Right lobe of liver (tissue), 6 donors: ENCODE results near the gene PRKACG. TPM values are rescaled to one million over a fixed set of nuclear protein-coding genes. Genes with fewer than 3 reads are reported as not detected.

ENCODE experiments used
- ATAC-seq, 4 donors: fragments of 200-7000 bp; cut with Tn5 transposase; one replicate each; pipeline ENCODE4 v1.9.1; 2020; ENCODE audit warnings: mild to moderate bottlenecking in 4 of 4, moderate library complexity in 4 of 4
- DNase-seq, 3 donors: peaks; one replicate each; pipeline ENCODE4 v3.0.0-alpha.2; 2020
- H3K27ac ChIP-seq, 3 donors: fragments of 200-600 bp; one replicate each; pipeline ENCODE4 v1.8.0; 2022
- H3K27me3 ChIP-seq, 2 donors: fragments of 200-600 bp; one replicate each; pipeline ENCODE4 v1.8.0; 2022
- H3K36me3 ChIP-seq, 4 donors: fragments of 200-600 bp; sonication (generic) in 1 of 4; one replicate each; pipeline versions ENCODE4 v1.5.1 to v1.8.0; 2017 to 2022; ENCODE audit warnings: control low read depth in 1 of 4
- H3K4me1 ChIP-seq, 4 donors: fragments of 200-600 bp; sonication (generic) in 1 of 4; one replicate each; pipeline versions ENCODE4 v1.5.1 to v1.8.0; 2017 to 2022; ENCODE audit warnings: control low read depth in 1 of 4
- H3K4me3 ChIP-seq, 3 donors: fragments of 200-600 bp; one replicate each; pipeline ENCODE4 v1.8.0; 2022
- H3K9me3 ChIP-seq, 4 donors: fragments of 200-600 bp; sonication (generic) in 1 of 4; one replicate each; pipeline versions ENCODE4 v1.5.1 to v1.8.0; 2017 to 2022; ENCODE audit warnings: control low read depth in 1 of 4
- POLR2A ChIP-seq: fragments of 450-650 bp; IDR thresholded peaks from one replicate; pipeline ENCODE4 v1.6.1; 2017; ENCODE audit warnings: antibody characterized with exemption, mild to moderate bottlenecking
- WGBS: methylation state at CpG from one replicate; pipeline ENCODE4 v1.1.6; 2018; ENCODE audit warnings: low coverage, low lambda C conversion rate; ENCODE audit not compliant: insufficient coverage; ENCODE audit errors: missing lambda C conversion rate; 5-methylcytosine and 5-hydroxymethylcytosine counted together
- intact Hi-C, 2 donors: fragments of 100-400 bp; cut with DNase I; formaldehyde crosslinking; loops; one replicate each; pipeline versions ENCODE4 v1.11.2 to v1.14.1; 2022
- total RNA-seq, 6 experiments: library from RNA; depleted of rRNA in 2 of 6; stranded (reverse); fragments of >200 nt in 2 of 6; fragmentation: NEBNext Ultra II Directional in 3 of 6; extraction: Animal tissue kit (Norgen Biotek cat#: 25700) in 3 of 6; gene quantifications; one replicate each; pipeline versions ENCODE4 v1.1.0 to v1.2.4, GENCODE V29; 2016 to 2023
- TF ChIP-seq, protein P1 (sequence below), 4 donors: fragments of 200-600 bp in 3 of 4; fragments of 450-650 bp in 1 of 4; IDR thresholded peaks; one replicate each; pipeline versions ENCODE4 v1.5.1 to v1.8.0; 2016 to 2022; ENCODE audit warnings: antibody characterized with exemption in 4 of 4, mild to moderate bottlenecking in 2 of 4
- donor health status: DM: no; HTN: yes; CAD: no.
- donor health status: DM: no; HTN: no; CAD: no.
- donor health status: DM: no; HTN: no; CAD: no.
- donor health status: DM: no; HTN: yes; CAD: no.
- donor health status: DM: no; HTN: yes; CAD: no.

The PRKACG gene
- total RNA-seq, 6 experiments from 2014 or later, result not detected

DNA sequence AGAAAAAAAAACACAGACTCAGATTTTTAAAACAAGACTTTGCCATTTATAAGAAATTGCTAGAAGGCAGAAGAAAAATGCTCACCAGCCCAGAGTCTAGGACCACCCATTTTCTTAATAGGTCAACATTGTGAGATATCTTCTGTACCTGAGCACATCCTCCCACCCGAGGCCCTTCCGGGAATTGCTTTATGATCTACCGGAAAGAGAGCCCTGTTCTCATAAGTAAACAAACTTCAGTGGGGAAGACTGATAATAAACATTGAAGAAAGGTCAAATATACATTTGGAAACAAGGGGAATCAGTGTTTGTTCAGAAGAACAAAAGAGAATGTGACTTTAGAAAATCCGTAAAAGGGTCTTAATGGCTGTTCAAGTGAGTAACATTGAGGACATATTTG lies 44.4 kb downstream of the PRKACG start:
- no peak for DNase-seq

DNA sequence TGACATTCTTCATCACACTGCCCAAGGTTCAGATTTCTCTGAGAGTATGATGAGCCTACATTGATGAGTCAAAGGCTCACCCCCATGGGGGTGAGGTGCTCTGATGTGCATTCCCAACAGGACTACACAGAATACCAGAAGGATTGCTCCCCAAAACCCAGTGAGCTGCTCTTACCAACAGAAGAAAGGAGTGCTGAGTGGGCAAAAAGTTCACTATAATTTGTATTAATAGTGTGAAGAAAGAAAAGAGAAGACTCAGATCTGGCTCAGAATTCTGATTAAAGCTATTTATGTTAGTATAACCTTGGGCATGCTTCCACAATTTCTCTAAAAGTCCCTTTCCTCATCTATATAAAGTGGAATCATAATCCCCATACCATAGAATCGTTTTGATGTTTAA lies 46.1 kb downstream of the PRKACG start:
- ATAC-seq, result no peak
- no peaks in the 10 kb centered on the region for H3K27me3 ChIP-seq
- H3K4me1 ChIP-seq, result no peaks in the 10 kb centered on the region
- WGBS, result 42% methylated on average over 1 of the region's 1 CpG
- intact Hi-C loops, result no loop called here
- no peaks in the 10 kb centered on the region for H3K9me3 ChIP-seq
- DNase-seq, result no peak
- H3K36me3 ChIP-seq, result no peaks in the 10 kb centered on the region
- H3K27ac ChIP-seq, result no peak overlapping the region
- no peak overlapping the region for H3K4me3 ChIP-seq
- TF ChIP-seq, protein P1, sequence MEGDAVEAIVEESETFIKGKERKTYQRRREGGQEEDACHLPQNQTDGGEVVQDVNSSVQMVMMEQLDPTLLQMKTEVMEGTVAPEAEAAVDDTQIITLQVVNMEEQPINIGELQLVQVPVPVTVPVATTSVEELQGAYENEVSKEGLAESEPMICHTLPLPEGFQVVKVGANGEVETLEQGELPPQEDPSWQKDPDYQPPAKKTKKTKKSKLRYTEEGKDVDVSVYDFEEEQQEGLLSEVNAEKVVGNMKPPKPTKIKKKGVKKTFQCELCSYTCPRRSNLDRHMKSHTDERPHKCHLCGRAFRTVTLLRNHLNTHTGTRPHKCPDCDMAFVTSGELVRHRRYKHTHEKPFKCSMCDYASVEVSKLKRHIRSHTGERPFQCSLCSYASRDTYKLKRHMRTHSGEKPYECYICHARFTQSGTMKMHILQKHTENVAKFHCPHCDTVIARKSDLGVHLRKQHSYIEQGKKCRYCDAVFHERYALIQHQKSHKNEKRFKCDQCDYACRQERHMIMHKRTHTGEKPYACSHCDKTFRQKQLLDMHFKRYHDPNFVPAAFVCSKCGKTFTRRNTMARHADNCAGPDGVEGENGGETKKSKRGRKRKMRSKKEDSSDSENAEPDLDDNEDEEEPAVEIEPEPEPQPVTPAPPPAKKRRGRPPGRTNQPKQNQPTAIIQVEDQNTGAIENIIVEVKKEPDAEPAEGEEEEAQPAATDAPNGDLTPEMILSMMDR (IDR thresholded peaks at IDR 0.05), result no peak
- no peak for TF ChIP-seq POLR2A

More for the DNA sequence above, 44.4 kb downstream of the PRKACG start:
- WGBS, result 18% methylated on average over 4 of the region's 4 CpGs
- Histone ChIP-seq H3K4me1 (no peaks in the 10 kb centered on the region), H3K4me3 (no peak overlapping the region), H3K9me3 (no peaks in the 10 kb centered on the region), H3K27me3 (no peaks in the 10 kb centered on the region), H3K27ac (no peak overlapping the region), H3K36me3 (no peaks in the 10 kb centered on the region)
- ATAC-seq, result no peak
- intact Hi-C loops, result no loop called here
- TF ChIP-seq, protein P1 (IDR thresholded peaks at IDR 0.05), result no peak
- no peak for TF ChIP-seq POLR2A

DNA sequence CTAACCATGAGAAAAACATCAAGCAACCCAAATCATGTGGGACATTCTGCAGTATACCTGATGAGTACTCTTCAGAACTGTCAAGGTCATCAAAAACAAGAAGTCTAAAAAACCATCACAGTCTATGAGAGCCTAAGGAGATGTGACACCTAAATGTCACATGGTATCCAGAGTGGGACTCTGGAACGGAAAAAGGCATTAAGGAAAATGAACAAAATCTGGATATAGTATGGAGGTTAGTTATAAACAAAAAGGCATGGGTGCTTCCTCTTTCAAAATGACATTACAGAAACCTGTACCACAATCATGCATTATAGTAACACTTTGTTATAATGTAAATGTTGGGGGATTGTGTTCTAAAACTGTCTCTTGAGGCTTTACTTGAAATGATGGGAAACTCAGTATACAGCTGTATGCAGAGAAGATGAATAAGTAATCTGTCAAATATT lies 47.4 kb downstream of the PRKACG start:
- no peak for ATAC-seq
- WGBS, result 38% methylated on average over 1 of the region's 1 CpG
- H3K4me1 ChIP-seq, result no peaks in the 10 kb centered on the region
- intact Hi-C loops, result no loop called here
- H3K9me3 ChIP-seq, result no peaks in the 10 kb centered on the region
- H3K27me3 ChIP-seq, result no peaks in the 10 kb centered on the region
- H3K4me3 ChIP-seq, result no peak overlapping the region
- no peak for DNase-seq
- no peaks in the 10 kb centered on the region for H3K36me3 ChIP-seq
- no peak for TF ChIP-seq POLR2A
- TF ChIP-seq, protein P1 (IDR thresholded peaks at IDR 0.05), result no peak
- no peak overlapping the region for H3K27ac ChIP-seq

DNA sequence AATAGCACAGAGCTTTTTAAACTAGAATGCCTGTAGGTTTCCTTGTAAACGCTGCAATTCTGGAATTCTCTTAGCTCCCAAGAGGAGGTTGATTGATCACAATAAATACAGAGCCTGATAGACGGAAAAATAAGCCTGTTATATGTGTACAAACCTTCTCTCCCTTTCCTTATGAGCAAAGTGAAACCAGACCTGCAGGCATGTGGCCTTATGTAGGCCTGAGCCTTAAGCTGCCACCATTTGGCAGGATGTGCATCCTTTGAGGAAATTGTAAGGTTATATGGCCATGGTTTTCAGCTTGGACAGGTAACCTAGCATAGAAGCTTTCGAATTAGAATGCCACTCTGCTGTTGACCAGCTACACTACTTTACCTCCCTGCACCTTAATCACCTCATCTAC lies 49.1 kb downstream of the PRKACG start:
- ATAC-seq, result no peak
- H3K4me1 ChIP-seq, result no peaks in the 10 kb centered on the region
- H3K9me3 ChIP-seq, result no peaks in the 10 kb centered on the region
- H3K4me3 ChIP-seq, result no peak overlapping the region
- no peak for DNase-seq
- intact Hi-C loops, result no loop called here
- no peaks in the 10 kb centered on the region for H3K27me3 ChIP-seq
- 51% methylated on average over 3 of the region's 3 CpGs for WGBS
- H3K27ac ChIP-seq, result no peak overlapping the region
- no peaks in the 10 kb centered on the region for H3K36me3 ChIP-seq
- TF ChIP-seq, protein P1 (IDR thresholded peaks at IDR 0.05), result no peak
- no peak for TF ChIP-seq POLR2A

DNA sequence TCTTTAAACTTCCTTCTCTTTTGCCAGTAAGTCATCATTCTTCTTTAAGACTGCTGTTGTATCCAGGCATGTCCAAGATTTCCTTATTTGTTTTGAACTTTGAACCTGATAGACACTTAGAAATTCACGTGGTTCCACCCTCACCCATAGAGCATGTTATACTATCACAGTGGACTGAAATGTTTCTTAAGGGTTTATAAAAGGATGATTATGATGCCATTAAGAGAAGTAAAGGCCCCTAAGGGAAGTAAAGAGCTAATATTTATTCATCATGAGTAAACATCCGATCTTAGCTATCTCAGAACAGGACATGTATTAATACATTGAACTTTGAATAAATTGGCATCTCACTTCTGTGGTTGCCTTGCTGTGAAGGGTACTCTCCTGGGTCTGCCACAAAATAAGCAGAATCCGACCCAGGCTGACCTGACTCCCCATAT lies 49.8 kb downstream of the PRKACG start:
- Histone ChIP-seq H3K4me3 (no peak overlapping the region), H3K27ac (no peak overlapping the region), H3K36me3 (no peaks in the 10 kb centered on the region), H3K9me3 (no peaks in the 10 kb centered on the region), H3K4me1 (no peaks in the 10 kb centered on the region), H3K27me3 (no peaks in the 10 kb centered on the region)
- ATAC-seq (no peak), DNase-seq (no peak)
- intact Hi-C loops, result no loop called here
- WGBS, result 38% methylated on average over 3 of the region's 3 CpGs
- no peak for TF ChIP-seq POLR2A
- TF ChIP-seq, protein P1 (IDR thresholded peaks at IDR 0.05), result no peak
